Stomach (tissue), 4 donors: ENCODE results near the gene CCT3.

ENCODE experiments used
- POLR2A ChIP-seq, 4 donors: fragments of 450-650 bp; IDR thresholded peaks; one replicate each; pipeline ENCODE4 v1.6.1; 2016; ENCODE audit warnings: antibody characterized with exemption in 4 of 4, control low read depth in 2 of 4, mild to moderate bottlenecking in 1 of 4, moderate library complexity in 1 of 4
- POLR2AphosphoS5 ChIP-seq, 3 donors: sonication (generic); formaldehyde crosslinking; IDR thresholded peaks; one replicate each; pipeline ENCODE4 v1.6.1; 2016; ENCODE audit warnings: antibody characterized with exemption in 3 of 3
- TF ChIP-seq, protein P1 (sequence below), 7 experiments: fragments of 450-650 bp in 4 of 7; fragments of 200-600 bp in 3 of 7; sonication (generic) in 3 of 7; IDR thresholded peaks; one replicate each; pipeline ENCODE4 v1.5.1; 2016 to 2019; ENCODE audit warnings: antibody characterized with exemption in 7 of 7, control low read depth in 2 of 7, mild to moderate bottlenecking in 1 of 7

DNA sequence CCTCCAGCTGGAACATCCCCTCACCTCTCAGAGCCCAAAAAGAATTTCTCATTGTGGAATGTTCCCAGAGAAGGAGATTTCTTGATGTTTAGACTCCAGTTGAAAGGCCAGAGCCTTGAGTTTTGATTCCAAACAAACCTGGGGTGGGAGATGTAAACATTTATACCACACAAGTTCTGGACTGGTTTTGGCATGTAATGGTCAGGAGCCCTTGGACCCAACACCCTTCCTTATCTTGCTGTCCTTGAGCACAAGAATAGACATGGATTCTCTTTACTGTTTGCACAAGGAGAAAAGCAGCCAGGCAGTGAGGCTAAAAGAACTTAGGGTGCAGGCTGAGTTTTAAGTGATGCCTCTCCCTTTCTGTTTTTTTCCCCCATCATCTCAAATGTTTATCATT, 35.5 kb upstream of the CCT3 start:
- TF ChIP-seq, protein P1, sequence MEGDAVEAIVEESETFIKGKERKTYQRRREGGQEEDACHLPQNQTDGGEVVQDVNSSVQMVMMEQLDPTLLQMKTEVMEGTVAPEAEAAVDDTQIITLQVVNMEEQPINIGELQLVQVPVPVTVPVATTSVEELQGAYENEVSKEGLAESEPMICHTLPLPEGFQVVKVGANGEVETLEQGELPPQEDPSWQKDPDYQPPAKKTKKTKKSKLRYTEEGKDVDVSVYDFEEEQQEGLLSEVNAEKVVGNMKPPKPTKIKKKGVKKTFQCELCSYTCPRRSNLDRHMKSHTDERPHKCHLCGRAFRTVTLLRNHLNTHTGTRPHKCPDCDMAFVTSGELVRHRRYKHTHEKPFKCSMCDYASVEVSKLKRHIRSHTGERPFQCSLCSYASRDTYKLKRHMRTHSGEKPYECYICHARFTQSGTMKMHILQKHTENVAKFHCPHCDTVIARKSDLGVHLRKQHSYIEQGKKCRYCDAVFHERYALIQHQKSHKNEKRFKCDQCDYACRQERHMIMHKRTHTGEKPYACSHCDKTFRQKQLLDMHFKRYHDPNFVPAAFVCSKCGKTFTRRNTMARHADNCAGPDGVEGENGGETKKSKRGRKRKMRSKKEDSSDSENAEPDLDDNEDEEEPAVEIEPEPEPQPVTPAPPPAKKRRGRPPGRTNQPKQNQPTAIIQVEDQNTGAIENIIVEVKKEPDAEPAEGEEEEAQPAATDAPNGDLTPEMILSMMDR (IDR thresholded peaks at IDR 0.05): no peak
- TF ChIP-seq POLR2AphosphoS5 (IDR thresholded peaks at IDR 0.05) (no peak), POLR2A (IDR thresholded peaks at IDR 0.05) (no peak)
